DND-41 (cell line): ENCODE measurements around the gene ADGRG6.

Experiments used
- EZH2 ChIP-seq: IDR thresholded peaks from 3 replicates; pipeline ENCODE4 v1.6.1; 2012; ENCODE audit warnings: borderline replicate concordance, low read depth, mild to moderate bottlenecking, moderate library complexity, low read length, inconsistent platforms; ENCODE audit not compliant: severe bottlenecking
- TF ChIP-seq, protein P1 (sequence below): IDR thresholded peaks from 2 replicates; pipeline ENCODE4 v1.5.1; 2012; ENCODE audit warnings: borderline replicate concordance, low read length, moderate library complexity, mild to moderate bottlenecking; ENCODE audit not compliant: poor library complexity, severe bottlenecking; ENCODE audit errors: extremely low read depth

DNA sequence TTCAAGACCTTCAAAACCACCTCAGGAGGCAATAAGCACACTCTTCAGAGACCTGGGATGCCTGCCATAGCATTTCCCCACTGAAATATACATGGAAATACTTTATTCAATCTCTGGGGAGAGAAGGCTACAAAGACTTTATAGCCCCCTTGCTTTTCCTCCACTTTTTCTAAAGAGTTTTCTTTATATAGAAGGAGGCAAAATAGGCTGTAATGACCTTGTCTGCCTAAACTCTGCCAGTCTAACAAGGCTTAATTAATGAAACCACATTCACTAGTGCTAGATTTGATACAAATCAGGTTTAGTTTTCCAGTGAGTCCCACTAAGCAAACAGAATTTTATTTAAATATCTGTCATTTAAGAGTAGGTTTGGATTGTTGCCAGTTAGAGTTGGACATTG, 114.9 kb downstream of the ADGRG6 start:
- TF ChIP-seq, protein P1, sequence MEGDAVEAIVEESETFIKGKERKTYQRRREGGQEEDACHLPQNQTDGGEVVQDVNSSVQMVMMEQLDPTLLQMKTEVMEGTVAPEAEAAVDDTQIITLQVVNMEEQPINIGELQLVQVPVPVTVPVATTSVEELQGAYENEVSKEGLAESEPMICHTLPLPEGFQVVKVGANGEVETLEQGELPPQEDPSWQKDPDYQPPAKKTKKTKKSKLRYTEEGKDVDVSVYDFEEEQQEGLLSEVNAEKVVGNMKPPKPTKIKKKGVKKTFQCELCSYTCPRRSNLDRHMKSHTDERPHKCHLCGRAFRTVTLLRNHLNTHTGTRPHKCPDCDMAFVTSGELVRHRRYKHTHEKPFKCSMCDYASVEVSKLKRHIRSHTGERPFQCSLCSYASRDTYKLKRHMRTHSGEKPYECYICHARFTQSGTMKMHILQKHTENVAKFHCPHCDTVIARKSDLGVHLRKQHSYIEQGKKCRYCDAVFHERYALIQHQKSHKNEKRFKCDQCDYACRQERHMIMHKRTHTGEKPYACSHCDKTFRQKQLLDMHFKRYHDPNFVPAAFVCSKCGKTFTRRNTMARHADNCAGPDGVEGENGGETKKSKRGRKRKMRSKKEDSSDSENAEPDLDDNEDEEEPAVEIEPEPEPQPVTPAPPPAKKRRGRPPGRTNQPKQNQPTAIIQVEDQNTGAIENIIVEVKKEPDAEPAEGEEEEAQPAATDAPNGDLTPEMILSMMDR: no peak
- TF ChIP-seq EZH2: no peak
